ENCODE measurements around the gene EMP1.
A peak's percentile ranks its signal among the peaks of the same experiment; 100 is the strongest.

Gene EMP1

GRCh38 chr12:13223941-13224340 is 27.4 kb downstream of the EMP1 start:
- DNase-seq: no peak

GRCh38 chr12:13227191-13227590 is 30.7 kb downstream of the EMP1 start:
- no peak for DNase-seq

DNA sequence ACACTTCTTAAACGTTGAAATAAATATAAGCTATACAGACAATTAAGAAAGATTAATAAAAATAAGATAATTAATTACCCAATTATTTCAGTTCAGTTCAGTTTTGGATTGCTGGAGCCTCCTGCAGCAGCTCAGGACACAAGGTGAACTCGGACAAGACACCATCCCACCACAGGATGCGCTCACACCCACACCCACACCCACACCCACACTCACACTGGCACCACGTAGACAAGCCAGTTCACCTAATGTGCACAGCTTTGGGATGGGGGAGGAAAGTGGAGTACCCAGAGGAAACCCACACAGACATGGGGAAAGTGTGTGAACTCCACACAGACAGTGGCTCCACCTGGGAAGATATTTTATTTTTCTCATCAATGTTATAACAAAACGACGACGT is 32.1 kb downstream of the EMP1 start:
- no peak for DNase-seq

GRCh38 chr12:13229504-13229903 is 33.0 kb downstream of the EMP1 start:
- no peak for DNase-seq

DNA sequence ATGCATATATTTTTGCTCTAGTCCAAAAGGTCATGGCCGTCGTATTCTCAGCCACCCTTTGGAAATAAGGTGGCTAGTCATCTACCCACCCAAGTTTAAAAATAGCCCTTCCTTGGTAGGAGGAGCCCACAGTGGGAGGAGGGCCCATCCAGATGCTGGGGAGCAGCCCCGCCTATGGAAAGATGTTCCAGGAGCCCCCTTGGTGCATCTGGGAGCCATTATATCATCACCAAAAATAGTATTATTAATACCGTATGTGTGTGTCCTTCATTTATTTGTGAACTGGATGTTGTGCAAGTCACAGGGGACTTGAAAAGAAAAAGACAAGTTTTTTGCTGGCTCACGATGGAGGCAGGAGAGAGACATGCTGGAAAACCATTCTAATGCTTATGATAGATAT is 34.0 kb downstream of the EMP1 start:
- DNase-seq: no peak

DNA sequence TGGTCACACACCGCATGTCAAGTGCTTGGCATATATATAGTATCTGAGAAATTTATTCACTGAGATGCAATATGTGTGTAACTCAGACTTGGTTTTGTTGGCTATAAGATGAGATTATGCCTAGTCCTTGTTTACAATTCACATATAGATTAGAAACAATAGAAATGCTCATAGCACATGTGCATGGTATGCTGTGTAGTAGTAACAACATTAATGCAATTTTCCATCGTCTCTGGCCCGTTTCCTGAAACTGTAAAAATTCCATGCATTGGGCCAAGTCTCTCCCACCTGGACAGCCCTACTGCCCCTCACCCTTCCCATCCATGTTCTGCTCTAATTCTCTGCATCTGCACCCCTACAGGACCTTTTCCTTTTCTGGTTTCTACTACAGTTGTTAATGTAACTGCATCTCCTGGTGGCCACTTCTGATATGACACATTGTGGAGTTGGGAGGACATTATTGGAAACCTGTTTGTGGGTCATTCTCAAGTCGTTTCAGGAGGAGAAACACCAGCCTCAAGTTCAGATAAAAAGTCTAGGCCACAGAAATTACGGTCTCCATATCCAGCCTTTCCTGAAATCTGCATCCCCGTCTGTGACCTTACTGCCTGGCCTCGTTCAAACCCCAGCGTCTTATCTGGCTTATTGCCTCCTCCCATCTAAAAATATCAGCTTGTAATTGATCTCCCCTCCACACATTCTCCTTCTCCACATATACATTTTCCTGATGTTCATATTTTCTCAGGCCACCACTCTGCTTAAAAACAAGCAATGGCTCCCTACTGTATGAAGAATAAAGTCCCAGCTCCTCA is 37.5 kb downstream of the EMP1 start:
- no peak for DNase-seq

- DNase-seq: no peak
Observed at GRCh38 chr12:13238204-13238603, 41.7 kb downstream of the EMP1 start.

GRCh38 chr12:13241833-13242488 is 45.4 kb downstream of the EMP1 start:
- DNase-seq: no peak

DNA sequence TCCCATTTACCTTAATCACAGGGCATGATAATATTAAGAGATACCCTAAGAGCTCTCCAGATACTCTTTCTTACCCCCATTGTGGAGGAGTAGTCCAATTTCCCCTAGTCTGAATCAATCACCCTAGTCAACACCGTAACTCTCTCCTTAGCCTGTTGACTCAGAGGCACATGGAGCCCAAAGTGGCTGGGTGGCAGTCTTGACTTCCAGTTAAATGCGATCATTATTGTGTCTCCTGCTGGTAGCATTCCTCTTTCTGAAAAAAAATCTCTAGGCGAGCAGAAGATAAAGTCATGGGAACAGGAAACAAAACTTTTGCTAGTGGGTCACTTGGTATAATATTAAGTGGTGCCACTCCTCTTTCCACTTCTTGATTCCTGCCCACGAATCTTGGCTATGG is 46.4 kb downstream of the EMP1 start:
- no peak for DNase-seq

- DNase-seq: no peak
Observed at GRCh38 chr12:13243516-13244070, 47.1 kb downstream of the EMP1 start.

DNA sequence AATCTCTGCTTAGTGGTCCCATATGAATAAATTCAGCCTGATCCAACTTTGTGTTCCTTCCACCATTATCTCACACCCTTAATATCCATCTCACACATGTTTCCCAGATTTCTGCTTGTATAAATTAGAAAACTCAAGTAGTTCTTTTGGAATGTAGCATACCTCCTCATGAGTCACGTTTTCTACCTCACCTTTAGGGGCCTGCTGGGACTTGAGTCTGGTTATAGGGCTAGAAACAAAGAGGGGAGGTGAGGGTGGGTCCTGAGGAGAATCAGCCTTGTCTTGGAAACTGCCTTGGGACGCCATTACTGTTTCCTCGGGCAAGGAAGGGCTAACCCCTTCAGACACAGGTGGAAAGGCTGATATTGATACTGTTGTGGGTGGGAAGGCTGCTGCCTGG is 51.1 kb downstream of the EMP1 start:
- no peak for DNase-seq

DNA sequence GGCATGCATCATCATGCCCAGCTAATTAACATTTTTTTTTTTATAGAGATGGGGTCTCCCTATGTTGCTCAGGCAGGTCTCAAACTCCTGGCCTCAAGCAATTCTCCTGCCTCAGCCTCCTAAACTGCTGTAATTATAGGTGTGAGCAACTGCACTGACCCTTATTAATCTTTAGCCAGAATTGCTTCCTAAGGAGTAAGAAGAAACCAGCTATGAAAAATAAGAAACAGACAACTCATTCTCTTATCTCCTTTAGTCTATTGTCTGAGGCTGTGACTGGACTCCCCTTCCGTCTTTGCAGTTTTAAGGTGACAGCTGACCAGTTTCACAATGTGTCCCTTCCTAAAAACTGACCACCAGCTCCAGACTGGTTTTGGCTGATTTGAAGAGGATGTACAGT is 52.4 kb downstream of the EMP1 start:
- DNase-seq: no peak

- no peak for DNase-seq
Observed at GRCh38 chr12:13250416-13250815, 53.9 kb downstream of the EMP1 start.

GRCh38 chr12:13251521-13251920 is 55.0 kb downstream of the EMP1 start:
- no peak for DNase-seq

- DNase-seq: no peak
Observed at GRCh38 chr12:13252024-13252423, 55.5 kb downstream of the EMP1 start.

DNA sequence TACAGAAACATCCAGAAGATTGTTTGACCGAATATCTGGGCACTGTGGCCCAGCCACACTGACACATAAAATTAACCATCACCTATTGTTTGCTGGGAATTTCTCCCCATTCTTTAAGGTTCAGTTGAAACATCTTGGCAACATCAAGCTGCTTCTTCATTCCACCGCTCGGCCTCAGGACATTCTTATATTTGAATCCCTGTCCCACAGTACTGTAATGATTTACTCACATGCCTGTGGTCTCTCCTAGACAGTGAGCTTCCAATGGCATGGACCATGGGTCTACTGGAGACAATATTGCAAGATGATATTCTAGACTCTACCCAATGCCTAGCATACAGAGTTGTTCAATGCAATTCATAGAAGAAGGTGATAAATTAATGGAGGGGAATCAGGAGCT is 56.1 kb downstream of the EMP1 start:
- DNase-seq: no peak

DNA sequence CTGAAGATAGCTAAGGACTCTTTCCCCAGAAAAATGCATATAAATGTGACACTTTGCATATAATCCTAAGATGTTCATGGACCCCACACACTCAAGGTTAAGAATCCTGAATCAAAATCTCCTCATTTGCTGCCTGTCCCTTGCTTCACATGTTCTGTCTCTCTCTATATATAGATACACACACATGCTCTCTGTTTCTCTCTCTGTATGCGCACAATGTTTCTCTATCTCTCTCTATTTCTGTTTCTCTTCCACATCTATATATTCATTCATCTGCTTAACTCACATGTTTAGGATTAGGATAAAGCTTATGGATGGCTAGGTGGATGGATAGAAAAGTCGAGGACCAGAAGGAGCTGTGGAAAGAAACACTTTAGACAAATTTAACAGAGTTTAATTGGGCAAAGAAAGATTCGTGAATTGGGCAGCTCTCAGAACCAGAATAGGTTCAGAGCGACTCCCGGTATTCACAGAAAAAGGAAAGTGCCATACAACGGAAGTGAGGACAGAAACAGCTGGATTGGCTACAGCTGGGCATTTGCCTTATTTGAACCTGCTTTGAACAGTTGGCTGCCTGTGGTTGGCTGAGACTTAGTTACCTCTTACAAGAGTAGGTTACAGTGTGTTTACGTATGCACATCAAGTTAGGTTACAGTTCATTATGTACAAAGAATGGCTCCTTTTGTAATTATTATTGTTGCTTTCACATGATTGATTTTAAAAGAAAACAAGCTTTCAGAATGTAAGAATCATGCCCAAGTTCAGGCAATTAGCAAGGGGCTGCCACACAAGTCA is 57.6 kb downstream of the EMP1 start:
- no peak for DNase-seq

DNA sequence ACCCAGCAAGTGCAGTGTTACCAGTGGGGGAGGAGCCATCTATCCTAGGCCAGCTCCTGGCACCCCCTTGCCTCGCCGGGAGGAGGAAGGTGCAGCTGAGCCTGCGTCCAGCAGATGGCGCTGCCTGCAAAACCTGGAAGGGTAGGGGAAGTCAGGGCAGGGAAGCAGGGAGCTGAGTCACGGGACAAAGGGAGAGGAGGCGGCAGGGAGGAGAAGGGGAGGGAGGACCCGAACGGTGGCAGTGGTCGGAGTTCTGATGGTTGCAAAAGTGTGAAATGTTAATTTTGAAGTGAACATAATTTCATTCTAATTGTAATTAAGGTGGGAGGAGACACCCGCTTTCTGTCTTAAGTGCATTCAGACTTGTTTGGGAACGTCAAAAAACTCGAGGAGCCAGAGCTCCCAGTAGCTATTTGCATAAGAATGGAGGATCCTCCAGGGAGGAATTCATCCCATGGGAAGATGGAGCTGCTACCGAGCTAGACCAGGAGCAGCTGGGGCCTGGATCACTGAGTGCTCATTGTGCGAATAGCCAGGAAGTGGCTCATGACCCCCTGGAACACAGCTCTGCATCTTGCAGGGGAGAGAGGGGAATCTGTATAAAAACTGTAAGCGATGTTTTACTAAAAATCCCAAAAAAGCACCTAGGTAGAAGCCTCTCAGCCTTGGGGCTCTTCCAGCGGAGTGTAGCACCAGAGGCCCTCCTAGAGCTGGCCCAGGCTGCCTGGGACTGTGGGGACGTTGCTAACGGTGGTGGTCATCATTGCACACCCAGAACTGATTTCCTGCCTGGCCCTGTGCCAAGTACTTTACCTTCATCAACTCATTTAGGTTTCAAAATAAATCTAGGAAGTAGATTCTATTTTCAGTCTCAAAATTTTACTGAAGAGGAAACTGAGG is 59.5 kb downstream of the EMP1 start:
- DNase-seq: peak; percentile 72 to 74

- DNase-seq: no peak
Observed at GRCh38 chr12:13256692-13257045, 60.1 kb downstream of the EMP1 start.

- DNase-seq: no peak
Observed at GRCh38 chr12:13257356-13257875, 60.9 kb downstream of the EMP1 start.

GRCh38 chr12:13258197-13258596 is 61.7 kb downstream of the EMP1 start:
- no peak for DNase-seq

DNA sequence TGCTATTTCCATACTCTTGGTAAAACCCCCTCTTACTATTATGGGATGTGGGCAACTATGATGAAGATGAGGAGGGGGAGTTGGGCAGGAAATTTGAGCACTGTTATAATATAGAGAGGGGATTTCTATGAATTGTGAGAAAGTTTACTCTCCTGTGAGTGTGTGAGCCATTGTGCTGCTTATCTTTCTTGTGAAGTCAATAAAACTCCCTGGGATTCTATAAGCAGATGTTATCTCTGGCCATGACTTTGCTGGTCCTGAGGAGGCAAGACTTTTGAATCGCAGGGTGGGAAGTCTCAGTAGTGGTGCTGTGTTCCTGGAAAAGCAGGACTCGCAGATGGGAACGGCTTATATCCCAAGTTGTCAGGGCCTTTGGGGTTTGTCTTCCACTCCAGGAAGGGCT is 62.2 kb downstream of the EMP1 start:
- DNase-seq: no peak

Data from stimulated activated CD4-positive, alpha-beta T cell treated with anti-CD3 and anti-CD28 coated beads, Interleukin-4, amount 100 ng/mL, for 4 hours (primary cell).